A549 (cell line): Measurements from ENCODE around the gene MAP1LC3A. TPM values are rescaled to one million over a fixed set of nuclear protein-coding genes. Genes with fewer than 3 reads are reported as not detected.

Experiments used
- ATAC-seq, 2 experiments: fragments of 200-7000 bp in 1 of 2; fragments of >200 bp in 1 of 2; cut with Nextera tagmentation in 1 of 2; cut with Tn5 transposase in 1 of 2; 3 replicates each; pipeline versions ENCODE4 v1.8.0 to v1.9.1; 2018 to 2020; ENCODE audit warnings: mild to moderate bottlenecking in 1 of 2, moderate library complexity in 1 of 2
- CTCF ChIA-PET: fragments of 300-600 bp; sonication (Branson Sonifier 250); formaldehyde crosslinking; extraction: SDS; loops from one replicate; lab custom pipeline; 2021; ENCODE audit warnings: antibody characterized with exemption, inconsistent platforms; lab: Yijun Ruan, JAX
- POLR2A ChIA-PET: fragments of 350-600 bp; formaldehyde crosslinking; extraction: SDS; loops from one replicate; lab custom pipeline; 2021; ENCODE audit warnings: antibody characterized with exemption, inconsistent platforms; lab: Yijun Ruan, JAX
- DNase-seq, 2 experiments: peaks; one replicate each; pipeline versions ENCODE4 v3.0.0 to v3.0.0-alpha.2; 2011 to 2016; ENCODE audit warnings: low read depth in 1 of 2, low spot score in 1 of 2
- FAIRE-seq: peaks from 2 replicates; lab custom pipeline; 2011; peaks lifted over from hg19 to GRCh38; lab: Jason Lieb, UNC
- H3K27ac ChIP-seq, 2 experiments: fragments of >200 bp; sonication (Bioruptor Twin); formaldehyde crosslinking; 3 replicates each; pipeline ENCODE4 v1.5.1; 2016 to 2017
- H3K4me1 ChIP-seq: fragments of >200 bp; sonication (Bioruptor Twin); formaldehyde crosslinking; 3 replicates; pipeline ENCODE4 v1.6.1; 2016
- H3K4me2 ChIP-seq: fragments of >200 bp; sonication (Bioruptor Twin); formaldehyde crosslinking; 3 replicates; pipeline ENCODE4 v1.6.1; 2016
- H3K4me3 ChIP-seq: fragments of >200 bp; sonication (Bioruptor Twin); formaldehyde crosslinking; 3 replicates; pipeline ENCODE4 v1.5.1; 2016
- H3K9me3 ChIP-seq: fragments of >200 bp; sonication (Bioruptor Twin); formaldehyde crosslinking; 3 replicates; pipeline ENCODE4 v1.6.1; 2016
- ATOH8 ChIP-seq: fragments of 250-450 bp; sonication (Bioruptor Pico); IDR thresholded peaks from 2 replicates; pipeline ENCODE4 v1.5.0; 2020; ENCODE audit warnings: low read depth, mild to moderate bottlenecking, moderate library complexity
- BHLHE40 ChIP-seq: IDR thresholded peaks from 2 replicates; pipeline ENCODE4 v1.6.1; 2012; ENCODE audit warnings: low read depth, low read length, inconsistent platforms
- CBX8 ChIP-seq: fragments of 200-600 bp; sonication (generic); IDR thresholded peaks from 2 replicates; pipeline ENCODE4 v1.6.1; 2016
- E2F6 ChIP-seq: IDR thresholded peaks from 2 replicates; pipeline ENCODE4 v1.6.1; 2012; ENCODE audit warnings: low read depth, borderline replicate concordance
- ESRRA ChIP-seq: fragments of 150-350 bp; IDR thresholded peaks from 2 replicates; pipeline ENCODE4 v1.6.1; 2014; ENCODE audit warnings: mild to moderate bottlenecking, low read length, borderline replicate concordance
- FOSL2 ChIP-seq, 2 experiments: fragments of 450-650 bp in 1 of 2; fragments of >200 bp in 1 of 2; sonication (Bioruptor Twin) in 1 of 2; formaldehyde crosslinking; IDR thresholded peaks; 2 replicates each; pipeline versions ENCODE4 v1.5.0 to v1.6.1; 2016 to 2020; ENCODE audit warnings: mild to moderate bottlenecking in 1 of 2, moderate library complexity in 1 of 2
- GATA3 ChIP-seq: IDR thresholded peaks from 2 replicates; pipeline ENCODE4 v1.6.1; 2012; ENCODE audit warnings: borderline replicate concordance
- HEYL ChIP-seq: fragments of 250-450 bp; sonication (Bioruptor Pico); IDR thresholded peaks from 2 replicates; pipeline ENCODE4 v1.8.0; 2021; ENCODE audit warnings: mild to moderate bottlenecking, moderate library complexity
- HOXB13 ChIP-seq: fragments of 250-450 bp; sonication (Bioruptor Pico); IDR thresholded peaks from 2 replicates; pipeline ENCODE4 v1.5.0; 2020; ENCODE audit warnings: low read depth, mild to moderate bottlenecking, moderate library complexity
- HOXB5 ChIP-seq: fragments of 250-450 bp; sonication (Bioruptor Pico); IDR thresholded peaks from 2 replicates; pipeline ENCODE4 v1.5.0; 2020; ENCODE audit warnings: mild to moderate bottlenecking, moderate library complexity
- JUN ChIP-seq, 2 experiments: fragments of >200 bp; sonication (Bioruptor Twin); formaldehyde crosslinking; IDR thresholded peaks; 2 replicates in 1 of 2; 3 replicates in 1 of 2; pipeline ENCODE4 v1.6.1; 2016 to 2017
- JUNB ChIP-seq: fragments of >200 bp; sonication (Bioruptor Twin); formaldehyde crosslinking; IDR thresholded peaks from 2 replicates; pipeline ENCODE4 v1.6.1; 2016
- MAX ChIP-seq: IDR thresholded peaks from 2 replicates; pipeline ENCODE4 v1.6.1; 2012
- NFE2L2 ChIP-seq: fragments of 150-350 bp; conservative IDR thresholded peaks from 2 replicates; pipeline ENCODE4 v1.6.1; 2014; ENCODE audit warnings: low read length
- PHF8 ChIP-seq: fragments of 200-600 bp; sonication (generic); IDR thresholded peaks from 2 replicates; pipeline ENCODE4 v1.6.1; 2016; ENCODE audit warnings: low read depth, mild to moderate bottlenecking, antibody characterized with exemption, moderate library complexity, borderline replicate concordance
- POLR2A ChIP-seq: IDR thresholded peaks from 2 replicates; pipeline ENCODE4 v1.6.1; 2012; ENCODE audit warnings: mild to moderate bottlenecking, low read length
- RFX5 ChIP-seq: fragments of 450-650 bp; IDR thresholded peaks from 2 replicates; pipeline ENCODE4 v1.7.1; 2014; ENCODE audit warnings: antibody characterized with exemption, mild to moderate bottlenecking, moderate library complexity
- SREBF2 ChIP-seq: fragments of 450-650 bp; IDR thresholded peaks from 2 replicates; pipeline ENCODE4 v1.6.1; 2014; ENCODE audit warnings: mild to moderate bottlenecking, moderate library complexity
- TFCP2L1 ChIP-seq: fragments of 250-450 bp; sonication (Bioruptor Pico); IDR thresholded peaks from 2 replicates; pipeline ENCODE4 v1.5.0; 2021; ENCODE audit warnings: mild to moderate bottlenecking
- ZFP36 ChIP-seq: fragments of 450-650 bp; IDR thresholded peaks from 2 replicates; pipeline ENCODE4 v1.6.1; 2014; ENCODE audit warnings: borderline replicate concordance; ENCODE audit not compliant: partially characterized antibody
- ZNF302 ChIP-seq: fragments of 250-450 bp; sonication (Bioruptor Pico); IDR thresholded peaks from 2 replicates; pipeline ENCODE4 v1.9.0; 2021; ENCODE audit warnings: inconsistent platforms, mild to moderate bottlenecking, moderate library complexity
- ZSCAN20 ChIP-seq: fragments of 250-450 bp; sonication (Bioruptor Pico); IDR thresholded peaks from 2 replicates; pipeline ENCODE4 v1.8.0; 2022; ENCODE audit warnings: mild to moderate bottlenecking, moderate library complexity
- WGBS: methylation state at CpG from one replicate; pipeline ENCODE4 v1.1.6; 2017; ENCODE audit errors: missing lambda C conversion rate; 5-methylcytosine and 5-hydroxymethylcytosine counted together
- polyA minus RNA-seq: library from RNA; depleted of rRNA, polyadenylated mRNA; stranded (reverse); fragments of >200 nt; gene quantifications from 2 replicates; pipeline ENCODE4 v1.2.3, GENCODE V29; 2011; rRNA and poly(A)+ RNA removed
- polyA plus RNA-seq, 4 experiments: library from polyadenylated mRNA; depleted of rRNA in 3 of 4; stranded (reverse); fragments of >200 nt; fragmentation: RNase III in 1 of 4; extraction: RNeasy Plus Mini Kit Qiagen cat#74134 plus additional on column Dnase treatment in 1 of 4; gene quantifications; 2 replicates in 3 of 4; 3 replicates in 1 of 4; pipeline ENCODE4 v1.2.3, GENCODE V29; 2011 to 2017

MAP1LC3A gene
- polyA plus RNA-seq (2011; rRNA removed) = 3.7 and 4.3 TPM in 2 replicates
- 9.0 and 13.6 TPM in 2 replicates for polyA plus RNA-seq (2012; cell fraction: cytosol; rRNA removed)
- 25.2 and 27.9 TPM in 2 replicates for polyA plus RNA-seq (2012; cell fraction: nucleus; rRNA removed)
- 11.4 to 17.7 TPM (median 15.7 TPM) in 3 replicates for polyA plus RNA-seq (2017; fragmentation: RNase III; extraction: RNeasy Plus Mini Kit Qiagen cat#74134 plus additional on column Dnase treatment)
- polyA minus RNA-seq = 4.8 and 6.0 TPM in 2 replicates

- ChIA-PET CTCF (interaction anchor here (0.6 to 1.8 kb wide), 10 partner anchors 9 to 259 kb away, joined by 3 to 5 read pairs (median 4); partner anchors contain the start of gene DYNLRB1), POLR2A (interaction anchor here (0.6 to 1.2 kb wide), 5 partner anchors 20 to 256 kb away, joined by 3 to 4 read pairs (median 3); partner anchors contain the start of gene AHCY)
- DNase-seq = peak; percentile 91 to 97
These were observed at the start of gene MAP1LC3A for GRCh38 chr20:34558320-34559218. Gene MAP1LC3A (plus strand): TSS chr20:34558718. CDS start chr20:34558869, 151 bp downstream.

GRCh38 chr20:34510575-34510974, 47.9 kb upstream of the MAP1LC3A start:
- FAIRE-seq = no peak
- no peak for ATAC-seq
- no peak for DNase-seq
- Histone ChIP-seq H3K4me2 (no peak overlapping the region), H3K4me1 (peaks cover 14% of the 10 kb centered on the region), H3K4me3 (no peak overlapping the region), H3K27ac (no peak overlapping the region), H3K9me3 (no peaks in the 10 kb centered on the region)
- ChIA-PET POLR2A (no interaction called here), CTCF (interaction anchor here (1.0 kb wide), 1 partner anchor 198 kb away, joined by 4 read pairs; no protein-coding TSS in a partner anchor)
- 97% methylated on average over 1 of the region's 1 CpG for WGBS
- no peak for TF ChIP-seq BHLHE40
- TF ChIP-seq HEYL = no peak

More at GRCh38 chr20:34558320-34559218, at the start of gene MAP1LC3A:
- peaks cover 18% of the 10 kb centered on the region for H3K4me1 ChIP-seq
- H3K4me2 ChIP-seq = peak within 1 kb of the TSS; percentile 77
- H3K4me3 ChIP-seq = peak within 1 kb of the TSS; percentile 67
- H3K27ac ChIP-seq = peak within 1 kb of the TSS; percentile 73 to 93
- FAIRE-seq (no peak), ATAC-seq (peak; percentile 88 to 91)
- H3K9me3 ChIP-seq = no peaks in the 10 kb centered on the region
- 1% methylated on average over 26 of the region's 103 CpGs for WGBS
- TF ChIP-seq ESRRA = no peak
- 0 out of 2 replicates have a peak, but pooled peaks have one; percentile 24 for TF ChIP-seq ATOH8
- TF ChIP-seq GATA3 = no peak
- no peak for TF ChIP-seq SREBF2
- TF ChIP-seq POLR2A = peak; percentile 19; the same call in 1 of the 2 replicates
- no peak for TF ChIP-seq ZSCAN20 (CRISPR knock-in tag)
- no peak for TF ChIP-seq NFE2L2
- no peak for TF ChIP-seq HOXB5 (CRISPR knock-in tag)
- no peak for TF ChIP-seq ZFP36
- no peak for TF ChIP-seq CBX8
- peak in 1 of 2 experiments; percentile 29; a peak in 1 of 5 replicates for TF ChIP-seq JUN (IDR thresholded peaks at IDR 0.05)
- peak; percentile 70; the same call in 1 of the 2 replicates for TF ChIP-seq RFX5
- no peak for TF ChIP-seq ZNF302 (CRISPR knock-in tag)
- no peak for TF ChIP-seq JUNB
- peak; percentile 96 for TF ChIP-seq PHF8
- TF ChIP-seq TFCP2L1 (CRISPR knock-in tag) = 0 out of 2 replicates have a peak, but pooled peaks have one; percentile 32
- peak; percentile 57 for TF ChIP-seq MAX
- TF ChIP-seq FOSL2 (IDR thresholded peaks at IDR 0.05) = no peak
- TF ChIP-seq FOSL2 (CRISPR knock-in tag; IDR thresholded peaks at IDR 0.05) = peak; percentile 74
- TF ChIP-seq HOXB13 = no peak
- TF ChIP-seq E2F6 = peak; percentile 73; the same call in 1 of the 2 replicates
- TF ChIP-seq, all 56 proteins: peak for 9
